Activated CD8-positive, alpha-beta memory T cell treated with anti-CD3 and anti-CD28 coated beads for 24 hours (primary cell): ENCODE data around the gene NELL1.
"Not testable (repeated sequence)": the region's sequence is repeated elsewhere in the genome, so short reads cannot be mapped to it uniquely, and the experiment has no call there.

ENCODE experiments used
- DNase-seq: peaks from one replicate; pipeline ENCODE4 v3.0.0-alpha.2; 2020

The NELL1 gene

GRCh38 chr11:20771681-20772080, 102.3 kb downstream of the NELL1 start:
- no peak for DNase-seq

DNA sequence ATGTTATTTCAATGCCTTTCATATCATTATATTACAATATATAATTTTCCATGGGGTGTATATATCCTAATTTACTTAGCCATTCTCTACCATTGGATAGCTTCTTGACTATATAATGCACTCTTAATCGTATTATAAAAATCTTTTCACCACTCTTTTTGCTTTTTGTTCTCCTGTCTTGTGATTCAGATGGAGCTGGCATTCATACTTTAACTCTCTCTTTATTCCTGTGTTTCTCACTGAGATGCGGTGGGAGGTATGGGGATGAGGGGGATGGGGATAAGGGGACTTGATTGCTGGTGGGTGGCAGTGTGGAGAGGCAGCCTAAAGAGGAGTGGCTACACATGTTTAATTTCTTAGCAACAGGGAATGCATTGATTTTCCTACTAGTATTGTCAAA, 105.9 kb downstream of the NELL1 start:
- DNase-seq: no peak

- DNase-seq: no peak
Measured at GRCh38 chr11:20782775-20783174, 113.4 kb downstream of the NELL1 start.

DNA sequence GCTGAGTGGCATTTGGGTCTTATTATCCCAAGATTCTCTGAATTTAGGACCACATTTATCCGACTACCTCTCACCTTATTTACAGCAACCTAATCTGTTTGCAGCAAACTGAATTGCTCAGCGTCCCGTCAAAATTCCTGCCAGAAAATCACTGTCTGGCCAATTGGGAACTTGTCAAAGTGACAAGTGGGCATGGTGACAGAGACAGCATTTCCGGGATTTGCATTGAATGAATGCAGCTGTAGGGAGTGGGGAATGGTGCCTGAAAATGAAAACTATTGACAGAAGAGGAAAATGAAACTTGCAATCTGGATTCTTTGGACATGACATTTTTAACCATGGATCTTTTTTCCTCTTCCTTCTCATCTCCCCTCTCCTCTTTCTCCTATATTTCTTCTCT, 113.8 kb downstream of the NELL1 start:
- no peak for DNase-seq

DNA sequence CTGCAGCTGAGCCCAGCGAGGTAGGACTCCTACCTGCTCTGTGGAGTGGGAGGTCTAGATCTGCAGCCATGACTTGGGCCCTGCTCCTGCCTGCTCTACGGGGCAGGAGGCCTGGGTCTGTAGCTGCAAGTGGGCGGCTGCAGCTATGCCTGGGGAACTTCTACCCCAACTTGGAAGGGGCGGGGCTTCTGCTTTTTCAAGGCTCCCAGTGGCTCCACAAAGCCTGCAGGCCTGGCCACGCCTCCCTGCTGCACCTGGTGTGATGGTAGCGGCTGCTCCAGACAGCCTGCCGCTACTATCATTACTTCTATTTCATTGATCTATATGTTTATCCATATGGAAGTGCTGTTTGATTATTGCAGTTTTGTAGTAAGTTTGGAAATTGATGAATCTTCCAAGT, 121.2 kb downstream of the NELL1 start:
- DNase-seq: no peak

DNA sequence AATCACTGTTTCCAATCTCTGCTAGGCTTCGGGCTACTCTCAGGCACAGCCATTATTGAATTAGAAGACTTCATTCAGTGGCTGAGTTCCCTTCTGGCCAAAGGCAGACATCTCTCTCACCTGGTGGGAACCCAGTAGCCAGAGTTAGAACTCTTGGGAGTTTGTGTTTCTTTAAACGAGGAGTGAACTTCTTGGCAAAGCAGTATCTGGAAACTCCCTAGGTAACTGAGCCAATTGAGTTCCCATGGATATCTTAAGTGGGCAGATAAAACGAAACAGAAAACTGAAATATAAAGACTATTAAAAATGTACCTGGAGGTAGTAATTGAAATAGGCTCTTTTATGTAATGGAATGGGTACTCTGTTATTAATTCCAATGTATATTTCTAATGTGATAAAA, 125.6 kb downstream of the NELL1 start:
- DNase-seq: no peak

GRCh38 chr11:20808328-20808727, 138.9 kb downstream of the NELL1 start:
- no peak for DNase-seq

GRCh38 chr11:20821046-20821445, 151.7 kb downstream of the NELL1 start:
- no peak for DNase-seq

DNA sequence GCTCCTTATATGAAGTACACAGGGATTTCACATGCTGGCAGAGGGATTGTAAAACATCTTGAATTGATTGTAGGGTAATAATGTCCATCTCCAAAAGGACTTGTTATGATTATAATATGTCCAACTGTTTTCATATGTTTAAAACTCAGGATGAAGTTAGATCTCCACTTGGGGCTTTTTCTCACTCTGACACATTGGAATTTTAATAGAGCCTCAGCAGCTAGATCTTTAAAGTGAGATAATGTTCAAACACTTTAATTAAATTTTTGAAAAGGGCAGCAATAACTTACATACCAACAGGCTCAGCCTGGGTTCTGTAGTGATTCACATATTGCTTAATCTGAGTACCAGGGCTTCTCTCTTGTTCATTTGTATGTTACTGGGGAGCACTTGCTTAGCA, 152.1 kb downstream of the NELL1 start:
- DNase-seq: no peak

- no peak for DNase-seq
Measured at GRCh38 chr11:20824773-20825172, 155.4 kb downstream of the NELL1 start.

DNA sequence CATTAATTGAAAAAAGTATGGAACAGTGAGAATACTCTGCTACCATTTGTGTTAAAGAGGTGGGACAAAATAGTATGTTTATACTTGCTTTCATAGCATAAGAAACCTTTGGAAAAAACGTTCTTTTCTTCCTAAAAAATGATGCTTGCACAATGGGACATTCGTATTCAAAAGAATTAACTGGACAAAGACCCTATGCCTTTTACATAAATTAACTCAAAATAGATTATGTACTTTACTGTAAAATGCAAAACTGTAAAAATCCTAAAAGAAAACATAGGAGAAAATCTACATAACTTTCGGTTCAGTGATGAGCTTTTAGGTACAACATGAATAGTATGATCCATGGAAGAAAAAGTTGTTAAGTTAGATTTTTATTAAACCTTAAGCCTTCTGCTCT, 166.2 kb downstream of the NELL1 start:
- DNase-seq: no peak

DNA sequence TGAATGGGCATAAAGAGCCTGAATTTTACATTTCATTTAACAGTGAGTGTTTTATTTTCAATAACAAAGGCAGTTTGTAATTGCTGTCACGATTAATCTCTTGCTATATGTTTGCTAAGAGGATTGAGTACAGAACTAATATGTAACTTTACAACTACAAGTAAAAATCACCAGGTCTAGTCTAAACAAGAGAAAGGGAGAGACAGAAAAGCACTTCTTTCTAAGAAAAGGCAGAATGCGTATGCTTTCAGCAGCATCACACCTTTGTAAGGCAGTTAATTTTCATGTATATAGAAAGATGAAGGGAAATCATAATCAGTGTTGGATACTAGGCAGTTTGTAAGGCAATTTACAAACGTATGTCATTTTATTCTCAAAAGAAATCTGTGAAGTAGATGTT, 169.8 kb downstream of the NELL1 start:
- no peak for DNase-seq

DNA sequence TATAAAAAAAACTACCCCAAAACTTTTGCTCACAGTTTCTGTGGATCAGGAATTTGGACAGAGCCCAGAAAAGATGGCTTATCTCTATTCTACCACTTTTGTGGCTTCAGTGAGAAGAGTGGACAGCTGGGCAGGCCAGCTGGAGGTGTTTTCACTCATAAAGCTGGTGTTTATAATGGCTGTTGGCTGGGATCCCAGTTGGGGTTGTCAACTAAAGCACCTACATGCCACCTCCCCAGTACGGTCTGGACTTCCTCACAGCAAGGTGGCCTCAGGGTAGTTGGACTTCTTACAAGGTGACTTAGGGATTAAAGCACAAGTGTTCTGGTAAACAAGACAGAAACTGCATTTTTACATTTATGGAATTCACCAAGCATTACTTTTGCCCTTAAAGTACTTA, 171.0 kb downstream of the NELL1 start:
- DNase-seq: no peak

DNA sequence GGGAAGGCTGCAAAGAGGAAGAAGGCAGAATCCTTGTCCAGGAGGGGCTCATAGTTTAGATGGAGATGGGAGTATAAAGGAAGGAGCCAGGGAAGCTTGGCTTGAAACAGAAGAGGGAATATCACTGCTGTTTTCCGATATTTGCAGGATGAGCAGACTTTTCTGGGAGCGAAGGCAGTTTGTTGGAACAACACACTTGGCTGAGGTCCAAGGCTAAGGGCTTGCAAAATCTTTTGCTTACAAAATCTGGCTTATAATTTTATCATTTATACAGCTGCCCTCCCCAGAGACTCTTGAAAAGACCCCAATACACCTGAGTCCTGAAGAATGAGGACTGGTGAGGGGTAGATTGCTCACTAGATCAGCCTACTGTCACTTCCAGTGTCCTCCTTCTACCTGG, 174.8 kb downstream of the NELL1 start:
- no peak for DNase-seq

DNA sequence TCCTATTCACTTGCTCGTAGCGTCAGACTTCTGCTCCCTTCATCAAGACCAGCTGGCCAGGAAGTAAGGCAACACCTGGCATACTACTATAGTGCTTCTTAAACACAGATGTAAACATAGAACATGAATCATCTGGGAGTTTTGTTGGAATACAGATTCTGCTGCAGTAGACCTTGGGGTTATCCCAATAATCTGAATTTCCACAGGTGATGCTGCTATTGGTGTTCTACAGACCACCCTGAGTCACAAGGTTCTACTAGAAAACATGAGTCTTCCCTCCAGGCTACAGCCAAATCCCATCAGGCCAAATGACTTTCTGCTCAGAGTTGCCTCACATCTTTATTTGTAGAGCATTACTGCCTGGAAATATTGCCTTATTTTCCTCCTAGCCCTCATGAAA, 175.2 kb downstream of the NELL1 start:
- no peak for DNase-seq

- DNase-seq: no peak
Measured at GRCh38 chr11:20854215-20854955, 185.0 kb downstream of the NELL1 start.

DNA sequence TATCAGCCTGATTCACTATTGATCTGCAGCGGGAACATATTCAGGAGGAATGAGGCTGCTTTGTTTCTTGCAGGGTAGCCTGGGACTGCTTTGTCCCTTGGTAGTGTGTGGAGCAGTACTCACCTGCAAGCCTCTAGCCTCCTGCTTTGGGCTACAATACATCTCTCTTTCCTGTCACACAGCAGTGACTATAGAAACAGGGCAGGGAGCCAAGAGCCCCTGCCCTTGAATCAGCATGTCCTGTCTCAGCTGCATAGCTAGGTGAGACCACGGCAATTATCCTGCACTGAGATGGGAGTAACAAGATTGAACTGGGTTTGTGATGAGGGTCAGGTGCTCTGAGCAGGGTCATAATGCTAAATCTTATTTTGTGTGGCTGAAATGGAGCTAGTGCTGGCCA, 191.9 kb downstream of the NELL1 start:
- no peak for DNase-seq

DNA sequence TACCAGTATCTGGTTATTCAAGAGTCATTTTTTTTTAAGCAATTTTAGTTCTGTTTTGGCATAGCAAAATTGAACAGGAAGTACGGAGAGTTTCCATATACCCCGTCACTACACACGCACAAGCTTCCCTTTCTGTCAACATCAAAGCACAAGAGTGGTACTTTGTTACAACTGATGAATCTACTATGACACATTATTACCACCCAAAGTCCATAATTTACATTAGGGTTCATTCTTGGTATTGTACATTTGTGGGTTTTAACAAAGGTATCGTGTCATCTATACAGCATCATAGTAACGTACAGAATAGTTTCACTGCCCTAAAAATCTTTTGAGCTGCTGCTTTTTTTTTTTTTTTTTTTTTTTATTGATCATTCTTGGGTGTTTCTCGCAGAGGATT, 192.9 kb downstream of the NELL1 start:
- not testable (repeated sequence) for DNase-seq

DNA sequence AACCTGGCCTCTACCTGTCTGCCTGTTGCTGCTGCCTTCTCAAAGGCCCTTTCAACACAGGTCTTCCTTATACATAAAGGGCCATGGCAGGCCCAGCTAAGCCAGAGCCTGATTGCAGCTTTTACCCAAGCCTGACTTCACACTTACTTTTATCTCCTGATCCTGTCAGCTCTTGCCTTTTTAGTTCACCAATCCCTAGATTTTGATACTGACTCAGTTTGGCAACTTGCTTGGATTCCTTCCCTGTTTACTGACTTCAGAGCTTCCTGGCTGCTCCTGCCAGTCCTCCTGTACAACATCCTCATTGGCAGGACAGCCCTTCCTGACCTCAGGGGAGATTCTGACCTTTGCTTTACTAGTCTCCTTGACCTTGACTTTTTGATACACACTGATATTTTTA, 195.2 kb downstream of the NELL1 start:
- no peak for DNase-seq

DNA sequence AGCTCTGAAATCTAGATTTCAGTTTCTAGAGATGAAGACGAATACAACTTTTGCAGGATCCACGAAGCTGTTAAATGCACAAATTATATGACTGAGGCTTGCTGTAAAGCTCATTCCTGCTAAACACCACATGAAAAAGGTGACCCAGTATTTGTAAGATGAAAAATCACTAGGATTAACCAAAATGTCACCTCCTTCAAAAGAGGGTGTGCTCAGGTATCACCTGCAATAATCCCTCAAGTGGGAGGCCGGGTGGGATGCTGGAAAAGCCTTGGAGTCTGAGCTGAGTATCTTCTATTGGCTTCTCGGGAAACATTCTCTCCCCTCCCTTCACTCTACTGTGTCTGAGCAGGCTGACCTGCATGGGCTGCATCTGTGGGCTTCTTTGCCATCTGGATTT, 195.8 kb downstream of the NELL1 start:
- no peak for DNase-seq

DNA sequence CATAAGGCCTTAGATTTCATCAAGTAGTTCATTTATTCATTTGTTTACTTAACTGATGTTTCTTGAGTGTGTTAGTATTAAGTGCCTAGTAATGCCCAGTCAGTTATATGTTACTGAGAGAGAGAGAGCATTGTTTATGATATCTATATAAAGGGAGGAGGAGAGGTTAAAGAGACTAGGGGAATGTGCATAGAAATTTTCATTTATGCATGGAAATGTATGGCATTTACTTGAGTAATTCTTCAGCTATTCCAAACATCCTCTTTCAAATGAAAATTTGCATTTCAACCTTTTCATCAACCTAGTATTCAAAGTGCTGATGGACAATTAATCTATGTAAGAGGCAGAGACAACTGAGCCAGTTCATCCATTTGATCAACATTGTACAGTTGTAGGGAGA, 199.7 kb downstream of the NELL1 start:
- no peak for DNase-seq

- no peak for DNase-seq
Measured at GRCh38 chr11:20873054-20873453, 203.7 kb downstream of the NELL1 start.

DNA sequence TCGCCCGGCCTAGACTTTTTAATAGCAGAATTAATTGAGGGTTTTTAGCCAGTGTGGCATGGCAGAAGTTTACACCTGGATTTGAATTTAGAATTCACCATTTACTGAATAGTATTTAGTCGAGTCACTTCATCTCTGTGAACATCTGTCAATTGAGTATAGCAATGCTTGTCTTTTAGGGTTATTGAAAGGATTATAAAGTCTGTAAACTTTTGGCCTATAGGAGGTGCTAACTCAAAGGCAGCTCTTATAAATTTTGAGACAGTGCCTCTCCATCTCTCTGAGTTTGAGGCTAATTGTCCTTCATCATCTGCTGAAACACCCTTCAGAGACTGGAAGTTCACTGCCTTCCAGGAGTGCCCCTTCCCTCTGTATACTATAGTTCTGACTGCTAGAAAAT, 205.0 kb downstream of the NELL1 start:
- no peak for DNase-seq

GRCh38 chr11:20875889-20876288, 206.5 kb downstream of the NELL1 start:
- no peak for DNase-seq

DNA sequence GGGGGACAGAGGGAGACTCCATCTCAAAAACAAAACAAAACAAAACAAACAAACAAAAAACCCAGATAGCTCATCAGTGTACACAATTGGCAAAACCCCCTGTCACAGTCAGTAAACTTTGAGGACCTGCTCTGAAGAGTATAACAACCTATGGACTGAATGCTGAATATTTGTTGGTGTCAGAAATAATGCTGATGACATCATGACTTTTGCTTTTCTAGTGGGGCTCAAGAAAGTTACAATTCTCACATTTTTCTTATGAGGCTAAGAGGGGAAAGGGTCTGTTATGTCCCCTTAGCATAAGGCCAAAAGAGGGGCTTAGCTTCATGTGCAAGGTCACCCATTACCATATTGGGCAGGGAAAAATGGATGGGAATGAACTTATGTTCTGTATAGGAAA, 207.4 kb downstream of the NELL1 start:
- no peak for DNase-seq

- no peak for DNase-seq
Measured at GRCh38 chr11:20880094-20880493, 210.7 kb downstream of the NELL1 start.
